ENCODE results near the gene KIF13A.
A peak's percentile ranks its signal among the peaks of the same experiment; 100 is the strongest.

KIF13A gene

DNA sequence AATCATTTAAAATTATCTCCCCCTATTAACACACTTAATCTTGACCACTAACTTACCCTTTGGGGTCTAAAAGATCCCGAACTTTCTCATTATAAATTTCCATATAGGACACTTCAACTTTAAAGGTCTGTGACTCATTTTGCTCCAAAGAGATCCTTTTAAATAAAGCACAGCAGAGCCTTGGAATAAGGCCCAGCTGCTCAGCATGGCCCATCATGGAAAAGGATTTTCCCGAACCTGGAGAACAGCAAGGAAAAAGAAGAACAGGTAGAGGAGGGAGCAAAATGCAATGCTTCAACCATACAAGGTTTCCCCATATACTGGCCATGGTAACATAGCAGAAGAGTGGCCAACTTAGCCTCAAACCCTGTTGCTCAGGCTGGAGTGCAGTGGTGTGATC is 132.1 kb downstream of the KIF13A start:
- TF ChIP-seq, protein P1, sequence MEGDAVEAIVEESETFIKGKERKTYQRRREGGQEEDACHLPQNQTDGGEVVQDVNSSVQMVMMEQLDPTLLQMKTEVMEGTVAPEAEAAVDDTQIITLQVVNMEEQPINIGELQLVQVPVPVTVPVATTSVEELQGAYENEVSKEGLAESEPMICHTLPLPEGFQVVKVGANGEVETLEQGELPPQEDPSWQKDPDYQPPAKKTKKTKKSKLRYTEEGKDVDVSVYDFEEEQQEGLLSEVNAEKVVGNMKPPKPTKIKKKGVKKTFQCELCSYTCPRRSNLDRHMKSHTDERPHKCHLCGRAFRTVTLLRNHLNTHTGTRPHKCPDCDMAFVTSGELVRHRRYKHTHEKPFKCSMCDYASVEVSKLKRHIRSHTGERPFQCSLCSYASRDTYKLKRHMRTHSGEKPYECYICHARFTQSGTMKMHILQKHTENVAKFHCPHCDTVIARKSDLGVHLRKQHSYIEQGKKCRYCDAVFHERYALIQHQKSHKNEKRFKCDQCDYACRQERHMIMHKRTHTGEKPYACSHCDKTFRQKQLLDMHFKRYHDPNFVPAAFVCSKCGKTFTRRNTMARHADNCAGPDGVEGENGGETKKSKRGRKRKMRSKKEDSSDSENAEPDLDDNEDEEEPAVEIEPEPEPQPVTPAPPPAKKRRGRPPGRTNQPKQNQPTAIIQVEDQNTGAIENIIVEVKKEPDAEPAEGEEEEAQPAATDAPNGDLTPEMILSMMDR (conservative IDR thresholded peaks at IDR 0.05; ENCODE audit: low read length): no peak
- no peak for DNase-seq (ENCODE audit: low read depth)
- H3K4me3 ChIP-seq (ENCODE audit: low read length): no peak overlapping the region

DNA sequence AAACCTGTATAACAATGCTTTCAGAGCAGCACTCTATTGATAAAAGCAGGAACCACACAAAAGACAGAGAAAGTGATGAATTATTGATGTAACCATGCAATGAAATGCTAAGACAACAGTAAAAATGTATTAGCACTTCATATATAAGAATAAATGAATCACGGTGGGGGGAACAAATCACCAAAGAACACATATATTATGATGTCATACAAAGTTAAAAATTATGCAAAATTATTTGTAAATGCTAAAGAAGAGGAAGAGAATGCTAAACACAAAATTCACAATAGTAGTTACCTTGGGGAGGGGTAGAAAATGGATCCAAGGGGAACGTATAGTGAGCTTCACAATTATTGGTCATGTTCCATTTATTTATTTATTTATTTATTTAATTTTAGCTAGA is 133.9 kb downstream of the KIF13A start:
- no peak for DNase-seq (ENCODE audit: low read depth)
- no peak overlapping the region for H3K4me3 ChIP-seq (ENCODE audit: low read length)
- TF ChIP-seq, protein P1 (conservative IDR thresholded peaks at IDR 0.05; ENCODE audit: low read length): no peak

DNA sequence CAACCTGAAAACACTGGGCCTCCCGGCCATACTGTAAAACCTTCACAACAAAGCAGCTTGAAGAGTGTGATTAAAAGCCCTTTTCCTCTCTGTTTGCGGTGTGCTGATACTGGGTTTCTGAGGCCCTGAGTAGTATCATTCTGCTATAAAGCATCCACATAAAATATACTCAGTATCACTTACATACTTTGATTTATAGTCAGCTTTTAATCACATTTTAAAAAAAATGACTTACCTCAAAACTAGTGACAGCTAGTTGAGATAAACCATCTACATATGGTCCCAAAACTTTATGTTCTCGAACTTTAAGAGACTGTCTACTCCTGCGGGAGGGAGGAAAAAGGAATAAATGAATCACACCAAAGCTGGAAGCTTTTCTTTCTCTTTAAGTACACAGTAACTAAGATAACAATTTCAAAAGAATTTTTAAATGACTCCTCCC is 135.7 kb downstream of the KIF13A start:
- no peak overlapping the region for H3K4me3 ChIP-seq (ENCODE audit: low read length)
- DNase-seq (ENCODE audit: low read depth): no peak
- TF ChIP-seq, protein P1 (conservative IDR thresholded peaks at IDR 0.05; ENCODE audit: low read length): no peak

DNA sequence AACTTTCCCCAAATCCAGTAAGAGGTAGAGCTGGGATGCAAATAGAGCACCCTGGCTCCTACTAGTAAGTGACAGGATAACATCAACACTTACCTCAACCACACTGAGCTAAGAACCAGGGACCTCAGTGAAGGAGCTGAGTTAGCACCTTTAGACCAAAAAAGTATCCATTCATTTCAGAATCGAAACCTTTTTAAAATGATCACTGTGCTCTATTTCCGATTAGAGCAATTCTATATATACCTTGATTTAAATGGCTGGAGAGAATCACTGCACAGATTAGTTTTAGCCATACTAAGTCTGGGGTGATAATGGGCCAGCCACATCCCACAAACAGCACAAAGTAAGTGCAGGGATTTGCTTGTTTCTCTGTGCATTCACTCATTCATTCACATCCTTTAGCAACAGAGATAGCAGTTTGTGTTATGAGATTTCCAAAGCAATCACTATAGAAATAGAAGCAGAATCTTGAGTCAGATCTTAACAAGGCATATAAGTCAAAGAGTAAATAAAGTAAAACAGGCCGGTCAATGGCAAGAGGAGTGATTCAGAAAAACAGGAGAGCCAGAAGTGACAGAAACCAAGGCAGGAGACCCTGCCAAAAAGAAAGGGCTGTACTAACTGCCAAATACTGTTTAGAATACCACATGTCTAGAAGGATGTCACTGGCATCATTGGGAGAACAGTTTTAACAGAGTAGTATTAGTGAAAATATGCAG is 136.3 kb downstream of the KIF13A start:
- no peak overlapping the region for H3K4me3 ChIP-seq (ENCODE audit: low read length)
- TF ChIP-seq, protein P1 (conservative IDR thresholded peaks at IDR 0.05; ENCODE audit: low read length): no peak
- DNase-seq (ENCODE audit: low read depth): peak; percentile 46

DNA sequence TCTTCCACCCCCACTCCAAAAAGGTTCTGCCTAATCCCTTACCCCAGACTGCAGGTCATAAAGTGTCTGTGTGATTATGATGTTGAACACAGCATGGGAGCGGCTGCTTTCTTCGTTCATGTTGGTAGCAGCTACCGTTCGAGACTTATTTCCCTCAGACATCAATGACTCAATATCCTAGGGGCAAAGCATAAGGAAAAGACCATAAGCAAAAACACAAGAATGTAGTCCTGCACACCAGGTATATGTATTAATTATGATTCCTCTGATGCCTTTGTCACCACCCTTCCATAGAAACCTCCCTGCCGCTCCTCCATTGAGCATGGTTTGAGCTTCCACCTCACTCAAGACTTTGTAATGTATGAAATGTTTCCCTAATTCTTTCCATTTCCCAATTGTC is 137.2 kb downstream of the KIF13A start:
- H3K4me3 ChIP-seq (ENCODE audit: low read length): no peak overlapping the region
- TF ChIP-seq, protein P1 (conservative IDR thresholded peaks at IDR 0.05; ENCODE audit: low read length): no peak
- DNase-seq (ENCODE audit: low read depth): no peak

DNA sequence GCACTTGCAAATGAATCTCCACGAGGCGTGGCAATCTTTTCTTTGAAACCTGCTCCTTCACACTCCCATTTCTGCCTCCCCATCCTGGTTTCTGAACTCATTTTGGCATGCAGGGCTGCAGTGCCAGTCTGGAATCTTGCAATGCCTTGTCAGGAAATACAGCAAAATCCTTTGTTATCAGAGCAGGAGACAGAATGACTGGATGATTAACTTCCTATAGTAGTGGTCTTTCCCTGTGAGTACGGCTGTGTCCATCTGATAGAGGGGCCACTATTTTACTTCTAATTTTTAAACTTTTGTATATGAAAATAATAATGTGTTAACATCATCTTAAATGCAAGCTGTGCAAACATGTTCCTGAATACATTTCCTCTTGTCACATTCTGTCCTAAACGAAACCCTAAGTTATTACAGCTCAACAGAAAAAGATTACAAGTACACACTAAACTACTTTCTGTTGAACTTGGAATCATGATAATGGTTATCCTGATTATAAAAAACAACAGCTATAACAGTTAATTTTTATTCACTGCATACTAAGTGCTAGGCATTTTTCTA is 140.2 kb downstream of the KIF13A start:
- no peak for DNase-seq (ENCODE audit: low read depth)
- H3K4me3 ChIP-seq (ENCODE audit: low read length): no peak overlapping the region
- TF ChIP-seq, protein P1 (conservative IDR thresholded peaks at IDR 0.05; ENCODE audit: low read length): no peak

DNA sequence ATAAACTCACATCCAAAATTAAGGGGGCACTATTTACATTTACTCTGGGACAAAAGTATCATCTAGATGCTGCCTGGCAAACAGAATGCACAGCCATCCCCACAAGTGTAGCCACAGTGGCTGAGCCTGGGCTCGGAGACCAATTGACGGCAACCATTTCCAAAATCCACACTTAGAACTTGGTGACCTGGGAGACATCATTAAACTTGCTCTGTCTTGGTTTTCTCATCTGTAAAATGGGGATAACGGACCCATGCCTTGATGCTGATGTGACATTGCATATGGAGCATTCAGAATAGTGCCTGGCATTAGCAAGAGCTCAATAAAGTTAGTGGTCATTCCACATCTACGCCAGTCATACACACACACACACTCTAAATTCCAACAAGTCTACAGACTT is 140.7 kb downstream of the KIF13A start:
- H3K4me3 ChIP-seq (ENCODE audit: low read length): no peak overlapping the region
- no peak for DNase-seq (ENCODE audit: low read depth)
- TF ChIP-seq, protein P1 (conservative IDR thresholded peaks at IDR 0.05; ENCODE audit: low read length): no peak
